A549 (cell line): ENCODE data around the gene LAMA3.

Experiments used
- BHLHE40 ChIP-seq: IDR thresholded peaks from 2 replicates; pipeline ENCODE4 v1.6.1; 2012; ENCODE audit warnings: low read depth, low read length, inconsistent platforms
- CHD4 ChIP-seq: fragments of 200-600 bp; sonication (generic); IDR thresholded peaks from 2 replicates; pipeline ENCODE4 v1.6.1; 2016; ENCODE audit warnings: antibody characterized with exemption, mild to moderate bottlenecking, borderline replicate concordance
- CTCF ChIP-seq: fragments of >200 bp; sonication (Bioruptor Twin); formaldehyde crosslinking; IDR thresholded peaks from 3 replicates; pipeline ENCODE4 v1.5.1; 2016
- HMGXB4 ChIP-seq: fragments of 250-450 bp; sonication (Bioruptor Pico); IDR thresholded peaks from 2 replicates; pipeline ENCODE4 v1.5.0; 2021; ENCODE audit warnings: mild to moderate bottlenecking, moderate library complexity, borderline replicate concordance
- NPAS2 ChIP-seq: fragments of 250-450 bp; sonication (Bioruptor Pico); IDR thresholded peaks from 2 replicates; pipeline ENCODE4 v1.8.0; 2022; ENCODE audit warnings: mild to moderate bottlenecking, moderate library complexity, borderline replicate concordance
- PBX3 ChIP-seq: IDR thresholded peaks from 2 replicates; pipeline ENCODE4 v1.6.1; 2012
- POLR2A ChIP-seq: IDR thresholded peaks from 2 replicates; pipeline ENCODE4 v1.6.1; 2012; ENCODE audit warnings: mild to moderate bottlenecking, low read length
- RAD21 ChIP-seq, 2 experiments: fragments of >200 bp in 1 of 2; sonication (Bioruptor Twin) in 1 of 2; formaldehyde crosslinking in 1 of 2; IDR thresholded peaks in 1 of 2; conservative IDR thresholded peaks in 1 of 2; 2 replicates in 1 of 2; 3 replicates in 1 of 2; pipeline ENCODE4 v1.6.1; 2012 to 2018; ENCODE audit warnings: inconsistent platforms in 1 of 2
- RCOR1 ChIP-seq: fragments of 150-350 bp; IDR thresholded peaks from 2 replicates; pipeline ENCODE4 v1.6.1; 2014; ENCODE audit warnings: antibody characterized with exemption, low read length, low read depth
- RNF2 ChIP-seq: fragments of 200-600 bp; sonication (generic); IDR thresholded peaks from 2 replicates; pipeline ENCODE4 v1.6.1; 2016; ENCODE audit warnings: low read depth, mild to moderate bottlenecking, antibody characterized with exemption, moderate library complexity, borderline replicate concordance

GRCh38 chr18:23682045-23682444, 7.2 kb upstream of the LAMA3 start:
- TF ChIP-seq POLR2A (no peak), RAD21 (conservative IDR thresholded peaks at IDR 0.05 in 1 of 2, IDR thresholded peaks at IDR 0.05 in 1 of 2) (no peak), BHLHE40 (no peak), CTCF (no peak), HMGXB4 (no peak), CHD4 (no peak), PBX3 (no peak), RCOR1 (no peak), RNF2 (no peak), NPAS2 (CRISPR knock-in tag) (no peak)
